NB4 (cell line): ENCODE data around the gene GRM7.

Experiments used
- DNase-seq: peaks from one replicate; pipeline ENCODE4 v3.0.0; 2010; ENCODE audit warnings: low read depth
- H3K4me3 ChIP-seq: one replicate; pipeline ENCODE4 v1.5.1; 2011; ENCODE audit warnings: mild to moderate bottlenecking, low read depth, low read length, moderate library complexity
- CTCF ChIP-seq: IDR thresholded peaks from one replicate; pipeline ENCODE4 v1.5.1; 2012; ENCODE audit warnings: low read depth, low read length
- MYC ChIP-seq: IDR thresholded peaks from 2 replicates; pipeline ENCODE4 v1.6.1; 2011; ENCODE audit warnings: low read depth, low read length
- POLR2A ChIP-seq: IDR thresholded peaks from 2 replicates; pipeline ENCODE4 v1.6.1; 2011; ENCODE audit warnings: mild to moderate bottlenecking; ENCODE audit not compliant: insufficient read length; ENCODE audit errors: extremely low read depth
- TF ChIP-seq, protein P1 (sequence below): IDR thresholded peaks from 2 replicates; pipeline ENCODE4 v1.6.1; 2011; ENCODE audit warnings: low read depth, low read length

The GRM7 gene

DNA sequence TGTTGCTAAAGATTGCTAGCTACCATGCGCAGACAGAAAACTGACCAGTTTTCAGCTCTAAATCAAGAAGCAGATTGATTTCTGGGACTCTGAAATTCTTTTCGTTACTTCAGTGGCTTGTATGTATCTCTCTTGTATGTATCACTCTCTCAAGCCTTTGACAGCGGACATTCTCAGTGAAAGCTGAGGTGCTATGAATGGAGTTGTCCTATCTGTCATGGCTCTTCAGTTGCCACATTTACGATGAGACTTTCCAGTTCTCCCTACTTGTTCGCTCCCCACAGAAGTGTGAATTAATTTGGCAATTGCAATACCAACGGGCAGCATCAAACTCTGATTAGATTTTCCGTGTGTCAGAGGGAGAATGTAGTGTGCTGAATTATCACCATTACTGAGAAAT is 432.4 kb downstream of the GRM7 start:
- no peak for TF ChIP-seq POLR2A
- TF ChIP-seq MYC, result no peak
- TF ChIP-seq CTCF, result no peak
- TF ChIP-seq, protein P1, sequence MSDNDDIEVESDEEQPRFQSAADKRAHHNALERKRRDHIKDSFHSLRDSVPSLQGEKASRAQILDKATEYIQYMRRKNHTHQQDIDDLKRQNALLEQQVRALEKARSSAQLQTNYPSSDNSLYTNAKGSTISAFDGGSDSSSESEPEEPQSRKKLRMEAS, result no peak
- H3K4me3 ChIP-seq, result no peak overlapping the region
- DNase-seq, result no peak

GRCh38 chr3:7305561-7305960 is 444.6 kb downstream of the GRM7 start:
- H3K4me3 ChIP-seq, result no peak overlapping the region
- TF ChIP-seq, protein P1, result no peak
- TF ChIP-seq POLR2A, result no peak
- TF ChIP-seq CTCF, result no peak
- no peak for TF ChIP-seq MYC
- DNase-seq, result no peak

- H3K4me3 ChIP-seq, result no peak overlapping the region
- DNase-seq, result no peak
- no peak for TF ChIP-seq POLR2A
- TF ChIP-seq MYC, result no peak
- TF ChIP-seq CTCF, result no peak
- TF ChIP-seq, protein P1, result no peak
These were observed 446.0 kb downstream of the GRM7 start for GRCh38 chr3:7306901-7307300.

GRCh38 chr3:7307410-7307809 is 446.5 kb downstream of the GRM7 start:
- DNase-seq, result no peak
- no peak overlapping the region for H3K4me3 ChIP-seq
- no peak for TF ChIP-seq MYC
- TF ChIP-seq POLR2A, result no peak
- no peak for TF ChIP-seq CTCF
- TF ChIP-seq, protein P1, result no peak

DNA sequence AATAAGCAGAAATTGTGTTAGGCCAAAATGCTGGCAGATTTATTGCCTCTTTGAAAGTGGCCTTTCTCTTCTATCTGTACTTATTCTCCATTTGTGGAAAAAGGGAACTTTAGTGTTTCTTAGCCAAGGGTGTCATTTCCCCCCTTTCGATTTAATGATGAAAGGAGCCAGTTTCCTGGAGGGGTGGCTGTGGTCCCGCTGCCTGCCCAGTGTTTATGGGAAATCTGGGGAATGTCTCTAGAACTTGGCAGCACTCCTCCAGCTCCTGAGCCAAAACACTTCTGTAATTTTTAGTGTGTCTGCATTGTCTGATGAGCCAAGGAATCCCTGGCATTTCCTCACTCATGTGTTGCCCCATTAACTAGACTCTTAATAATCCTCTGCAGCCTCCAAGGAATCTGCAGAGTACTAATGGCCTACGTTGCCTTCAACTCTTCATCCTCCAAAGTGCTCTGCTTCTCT is 448.8 kb downstream of the GRM7 start:
- no peak for DNase-seq
- TF ChIP-seq, protein P1, result no peak
- TF ChIP-seq CTCF (no peak), MYC (no peak), POLR2A (no peak)
- H3K4me3 ChIP-seq, result no peak overlapping the region

- H3K4me3 ChIP-seq, result no peak overlapping the region
- TF ChIP-seq MYC (no peak), POLR2A (no peak)
- no peak for DNase-seq
These were observed 454.1 kb downstream of the GRM7 start for GRCh38 chr3:7315037-7315436.
